HG03139 (cell line): ENCODE results near the gene CEP290.
"Not testable (repeated sequence)": the region's sequence is repeated elsewhere in the genome, so short reads cannot be mapped to it uniquely, and the experiment has no call there.

ENCODE experiments used
- ATAC-seq: cut with Tn5 transposase; IDR thresholded peaks from one replicate; pipeline ENCODE4 v1.9.1; 2021; ENCODE audit not compliant: unreplicated experiment

The CEP290 gene

DNA sequence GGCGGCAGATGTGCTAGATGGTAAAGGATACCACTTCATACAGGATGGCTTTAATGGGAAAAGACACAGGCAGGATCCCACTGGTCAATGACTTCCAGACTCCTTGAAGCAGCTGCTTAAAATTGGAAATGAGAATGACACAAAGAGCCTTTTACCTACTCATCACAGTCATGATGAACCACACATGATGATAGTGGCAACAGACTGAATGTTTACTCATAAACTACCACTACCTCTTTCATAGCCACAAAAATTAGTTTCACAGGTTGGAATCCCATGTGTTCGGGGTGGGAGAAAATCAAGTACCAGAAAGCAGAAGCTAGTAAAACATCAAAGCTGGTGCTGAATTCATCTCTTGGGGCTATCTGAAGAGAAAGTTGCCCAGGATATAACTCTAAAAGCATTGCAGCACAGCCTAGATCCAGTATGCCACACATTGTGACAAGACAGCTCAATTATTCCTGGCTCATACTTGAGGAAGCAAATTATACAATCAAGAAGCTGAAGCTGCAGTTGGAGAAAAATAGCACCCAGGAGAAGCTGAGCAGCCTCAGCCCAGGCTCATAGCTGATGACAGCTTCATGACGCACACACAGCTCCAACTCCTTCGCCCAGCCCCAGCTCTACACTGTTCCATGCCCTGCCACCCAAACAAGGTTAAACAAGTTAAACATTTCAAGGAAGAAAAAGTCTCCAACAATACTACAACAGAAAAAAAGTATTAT is 83.7 kb downstream of the CEP290 start:
- ATAC-seq: no peak

DNA sequence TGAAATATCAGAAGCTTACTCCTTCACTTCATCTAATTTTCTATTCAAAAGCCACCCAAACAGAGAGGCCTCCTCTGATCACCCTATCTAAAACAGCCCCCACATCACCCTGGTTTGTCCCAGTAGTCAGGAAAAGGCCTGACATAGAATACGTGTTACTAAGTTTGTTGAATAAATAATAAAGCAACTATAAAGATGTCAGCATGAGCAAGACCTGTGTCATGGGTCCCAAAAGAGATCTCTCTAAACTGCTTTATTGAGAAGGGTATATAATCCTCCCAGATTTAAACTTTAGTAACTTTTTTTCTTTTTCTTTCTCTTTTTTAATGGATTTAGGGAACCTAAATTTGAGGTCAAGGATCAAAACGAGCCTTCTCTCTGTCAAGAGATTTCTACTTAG is 85.3 kb downstream of the CEP290 start:
- ATAC-seq: no peak

DNA sequence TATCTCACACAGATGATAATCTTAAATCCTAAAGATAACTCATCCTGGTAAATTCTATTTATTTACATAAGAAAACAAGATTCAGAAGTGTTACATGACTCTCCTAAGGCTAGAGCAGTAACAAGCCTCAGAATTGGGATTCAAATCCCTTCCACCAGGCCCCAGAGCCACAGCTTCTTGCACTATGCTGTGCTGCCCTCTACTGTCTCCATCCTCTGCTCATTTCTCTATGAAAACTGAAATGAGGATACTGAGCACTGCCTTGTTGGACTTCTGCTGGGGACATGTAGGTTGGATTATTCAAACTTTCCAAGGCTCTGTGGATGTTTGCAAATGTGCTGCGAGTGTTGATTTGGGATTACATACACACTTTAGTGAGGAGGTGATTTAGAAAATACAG is 89.2 kb downstream of the CEP290 start:
- no peak for ATAC-seq

- ATAC-seq: no peak
Observed at GRCh38 chr12:88044035-88044434, 97.9 kb downstream of the CEP290 start.

DNA sequence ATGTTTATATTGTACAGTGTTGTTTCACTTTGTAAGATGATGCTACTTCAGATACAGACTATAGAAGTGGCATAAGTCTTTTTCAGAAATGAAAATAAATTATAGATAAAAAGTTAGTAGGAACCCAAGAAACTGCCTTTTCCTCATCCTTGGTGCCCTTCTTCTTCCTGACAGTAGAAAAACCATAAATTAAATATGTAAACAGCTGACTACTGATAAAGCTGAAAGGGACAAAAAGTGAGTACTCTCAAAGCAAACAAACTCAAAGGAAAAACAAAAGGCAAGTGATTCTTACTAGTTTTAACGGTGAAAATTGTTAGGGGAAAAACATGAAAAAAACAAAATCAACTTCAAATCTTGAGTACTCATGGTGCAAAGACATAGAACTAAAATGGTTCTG is 104.1 kb downstream of the CEP290 start:
- ATAC-seq: no peak

DNA sequence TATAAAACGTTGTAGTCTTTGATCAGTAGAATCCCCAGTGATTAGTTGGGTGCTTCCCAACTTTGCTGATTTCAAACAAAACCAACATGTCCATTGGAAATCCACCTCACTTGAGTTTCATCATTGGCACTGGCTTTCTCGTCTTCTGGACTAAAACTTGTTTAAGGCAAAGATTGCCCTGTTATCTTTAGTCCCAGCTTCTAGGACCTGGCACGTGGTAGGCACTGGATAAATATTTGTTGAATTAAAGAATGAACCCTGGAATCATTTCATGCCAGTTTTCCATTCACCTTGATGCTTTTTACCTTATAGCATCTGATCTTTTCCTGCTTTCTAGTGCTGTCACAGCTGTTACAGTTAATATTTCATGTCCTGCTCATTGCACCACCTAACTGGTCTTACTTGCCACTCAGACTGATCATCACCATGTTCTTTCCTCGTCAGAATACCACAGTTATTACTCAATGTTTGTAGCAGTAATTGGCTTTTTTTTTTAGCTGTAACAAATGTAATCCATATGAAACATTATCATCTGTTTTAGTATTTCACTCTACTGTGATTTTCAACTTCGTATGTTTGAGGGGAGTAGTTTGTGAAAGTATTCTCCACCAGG is 105.4 kb downstream of the CEP290 start:
- no peak for ATAC-seq

GRCh38 chr12:88035907-88036289 is 106.0 kb downstream of the CEP290 start:
- peak; percentile 2 for ATAC-seq

DNA sequence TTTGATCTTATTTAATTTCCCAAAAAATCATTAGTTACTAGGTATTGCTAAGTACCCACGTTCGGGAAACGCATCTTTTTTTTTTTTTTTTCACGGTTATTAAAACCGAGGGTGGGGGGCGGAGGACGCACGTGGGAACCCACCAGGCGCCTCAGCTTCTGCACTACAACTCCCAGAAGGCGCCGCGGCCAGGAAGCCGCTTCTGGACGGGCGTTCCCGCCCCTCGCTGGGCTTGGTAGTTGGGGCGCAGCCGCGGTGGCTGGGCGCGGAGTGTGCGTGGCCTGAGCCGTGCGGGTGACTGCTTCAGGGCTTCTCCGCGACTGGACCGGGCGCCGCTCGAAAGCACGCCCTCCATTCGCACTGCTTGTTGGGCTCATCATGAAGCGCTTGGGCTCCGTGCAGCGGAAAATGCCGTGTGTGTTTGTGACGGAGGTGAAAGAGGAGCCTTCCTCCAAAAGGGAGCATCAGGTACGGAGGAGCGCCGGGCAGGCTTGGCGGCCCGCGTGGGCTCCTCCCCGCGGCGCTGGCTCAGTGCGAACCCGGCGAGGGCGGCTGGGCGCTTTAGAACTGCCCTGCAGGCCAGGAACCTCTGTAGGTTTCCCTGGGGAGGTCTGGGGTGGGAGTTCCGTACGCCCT is 106.5 kb downstream of the CEP290 start:
- ATAC-seq: peak; percentile 100

GRCh38 chr12:88031161-88031560 is 110.7 kb downstream of the CEP290 start:
- ATAC-seq: not testable (repeated sequence)

GRCh38 chr12:88029093-88029665 is 112.7 kb downstream of the CEP290 start, which contains the start of gene C12orf50:
Gene C12orf50, minus strand, starts transcription at chr12:88029401. Its CDS starts 2,439 bp downstream, at chr12:88026962.
- ATAC-seq: no peak

- ATAC-seq: no peak
Observed at GRCh38 chr12:88026196-88026595, 115.7 kb downstream of the CEP290 start.

DNA sequence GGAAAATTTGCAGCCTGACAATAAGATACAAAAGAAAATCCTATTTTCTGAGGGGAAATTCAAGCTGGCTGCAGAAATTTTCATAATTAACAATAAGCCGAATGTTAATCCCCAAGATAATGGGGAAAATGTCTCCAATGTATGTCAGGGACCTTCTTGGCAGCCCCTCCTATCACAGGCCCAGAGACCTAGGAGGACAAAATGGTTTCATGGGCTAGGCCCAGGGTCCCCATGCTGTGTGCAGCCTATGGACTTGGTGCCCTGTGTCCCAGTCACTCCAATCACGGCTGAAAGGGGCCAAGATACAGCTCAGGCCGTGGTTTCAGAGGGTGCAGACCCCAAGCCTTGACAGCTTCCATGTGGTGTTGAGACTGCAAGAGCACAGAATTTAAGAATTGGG is 123.9 kb downstream of the CEP290 start:
- no peak for ATAC-seq

- ATAC-seq: no peak
Observed at GRCh38 chr12:88015825-88016224, 126.1 kb downstream of the CEP290 start.

- no peak for ATAC-seq
Observed at GRCh38 chr12:88011755-88012154, 130.1 kb downstream of the CEP290 start.

GRCh38 chr12:88006351-88006750 is 135.5 kb downstream of the CEP290 start:
- ATAC-seq: no peak

- no peak for ATAC-seq
Observed at GRCh38 chr12:88001327-88001726, 140.6 kb downstream of the CEP290 start.
